Type B pancreatic cell (in vitro differentiated cells): Measurements from ENCODE around the gene RD3L. TPM values are rescaled to one million over a fixed set of nuclear protein-coding genes. Genes with fewer than 3 reads are reported as not detected.

Experiments used
- DNase-seq: peaks from one replicate; pipeline ENCODE4 v3.0.0; 2021; ENCODE audit warnings: mixed read lengths; ENCODE audit not compliant: unreplicated experiment; ENCODE audit errors: extremely low spot score
- H3K27ac Mint-ChIP-seq: 2 replicates; pipeline ENCODE4 v1.8.0; 2021; ENCODE audit warnings: mild to moderate bottlenecking, mixed read lengths
- H3K27me3 Mint-ChIP-seq: 2 replicates; pipeline ENCODE4 v1.8.0; 2021; ENCODE audit warnings: mixed read lengths
- H3K36me3 Mint-ChIP-seq: 2 replicates; pipeline ENCODE4 v1.8.0; 2021; ENCODE audit warnings: mixed read lengths
- H3K4me1 Mint-ChIP-seq: one replicate; pipeline ENCODE4 v1.8.0; 2021; ENCODE audit warnings: mixed read lengths; ENCODE audit not compliant: unreplicated experiment
- H3K4me3 Mint-ChIP-seq: 2 replicates; pipeline ENCODE4 v1.8.0; 2021; ENCODE audit warnings: mild to moderate bottlenecking, mixed read lengths
- H3K9me3 Mint-ChIP-seq: 2 replicates; pipeline ENCODE4 v1.8.0; 2021; ENCODE audit warnings: mixed read lengths
- CTCF ChIP-seq: fragments of 200-600 bp; sonication (generic); conservative IDR thresholded peaks from 2 replicates; pipeline ENCODE4 v1.5.0; 2021; ENCODE audit warnings: antibody characterized with exemption, mild to moderate bottlenecking
- total RNA-seq: library from RNA; stranded (reverse); gene quantifications from 2 replicates; pipeline ENCODE4 v1.2.1, GENCODE V29; 2021; ENCODE audit warnings: low replicate concordance

RD3L gene
- total RNA-seq, 1 donor from 2014 or later = not detected

GRCh38 chr14:103894723-103895059 lies 47.6 kb downstream of the RD3L start:
- H3K27ac Mint-ChIP-seq = no peak overlapping the region
- no peaks in the 10 kb centered on the region for H3K4me1 Mint-ChIP-seq
- TF ChIP-seq CTCF = no peak
- no peaks in the 10 kb centered on the region for H3K27me3 Mint-ChIP-seq
- DNase-seq = no peak
- H3K4me3 Mint-ChIP-seq = no peak overlapping the region
- H3K9me3 Mint-ChIP-seq = no peaks in the 10 kb centered on the region
- no peaks in the 10 kb centered on the region for H3K36me3 Mint-ChIP-seq

- Mint-ChIP-seq H3K36me3 (no peaks in the 10 kb centered on the region), H3K4me3 (no peak overlapping the region), H3K9me3 (no peaks in the 10 kb centered on the region), H3K27me3 (no peaks in the 10 kb centered on the region), H3K27ac (no peak overlapping the region), H3K4me1 (no peaks in the 10 kb centered on the region)
- no peak for TF ChIP-seq CTCF
- DNase-seq = no peak
These were observed 48.2 kb downstream of the RD3L start for GRCh38 chr14:103894034-103894722.

- Mint-ChIP-seq H3K9me3 (no peaks in the 10 kb centered on the region), H3K36me3 (no peaks in the 10 kb centered on the region), H3K27ac (no peak overlapping the region), H3K27me3 (no peaks in the 10 kb centered on the region), H3K4me1 (no peaks in the 10 kb centered on the region), H3K4me3 (no peak overlapping the region)
- TF ChIP-seq CTCF = no peak
- no peak for DNase-seq
These were observed 50.1 kb downstream of the RD3L start for GRCh38 chr14:103892247-103892646.

- Mint-ChIP-seq H3K36me3 (no peaks in the 10 kb centered on the region), H3K27ac (no peak overlapping the region), H3K9me3 (no peaks in the 10 kb centered on the region), H3K4me1 (peaks cover under 1% of the 10 kb centered on the region), H3K27me3 (no peaks in the 10 kb centered on the region), H3K4me3 (no peak overlapping the region)
- no peak for DNase-seq
- no peak for TF ChIP-seq CTCF
These were observed 50.6 kb downstream of the RD3L start for GRCh38 chr14:103891667-103892215.

- H3K4me1 Mint-ChIP-seq = peaks cover 8% of the 10 kb centered on the region
- no peak for DNase-seq
- peaks cover 3% of the 10 kb centered on the region for H3K27me3 Mint-ChIP-seq
- no peak for TF ChIP-seq CTCF
- no peak overlapping the region for H3K27ac Mint-ChIP-seq
- no peak overlapping the region for H3K4me3 Mint-ChIP-seq
- H3K36me3 Mint-ChIP-seq = no peaks in the 10 kb centered on the region
- no peaks in the 10 kb centered on the region for H3K9me3 Mint-ChIP-seq
These were observed 51.3 kb downstream of the RD3L start for GRCh38 chr14:103890821-103891666.

Other genes starting within 250 kb of the RD3L start
- 17.3 and 35.2 TPM in 2 replicates for gene XRCC3, start 227.1 kb downstream of the RD3L start, total RNA-seq
- 41.7 and 59.1 TPM in 2 replicates for gene ZFYVE21, start 226.7 kb downstream of the RD3L start, total RNA-seq
- gene PPP1R13B, start 95.0 kb downstream of the RD3L start, total RNA-seq = 20.4 and 42.0 TPM in 2 replicates
- gene TDRD9, start 14.1 kb downstream of the RD3L start, total RNA-seq = not detected in 2 replicates
- 0.29 TPM in 1 of 2 replicates, not detected in the other for gene ASPG, start 143.2 kb upstream of the RD3L start, total RNA-seq
- 12.9 and 23.4 TPM in 2 replicates for gene KIF26A, start 196.1 kb upstream of the RD3L start, total RNA-seq